ENCODE results near the gene MACROH2A2. TPM values are rescaled to one million over a fixed set of nuclear protein-coding genes. Genes with fewer than 3 reads are reported as not detected.

Gene MACROH2A2
- total and polyA plus RNA-seq, 2 of the 13 experiments (the other 11 are each of a cell fraction or from before 2014, with no cell fraction given) = 9.8 to 43.1 TPM

DNA sequence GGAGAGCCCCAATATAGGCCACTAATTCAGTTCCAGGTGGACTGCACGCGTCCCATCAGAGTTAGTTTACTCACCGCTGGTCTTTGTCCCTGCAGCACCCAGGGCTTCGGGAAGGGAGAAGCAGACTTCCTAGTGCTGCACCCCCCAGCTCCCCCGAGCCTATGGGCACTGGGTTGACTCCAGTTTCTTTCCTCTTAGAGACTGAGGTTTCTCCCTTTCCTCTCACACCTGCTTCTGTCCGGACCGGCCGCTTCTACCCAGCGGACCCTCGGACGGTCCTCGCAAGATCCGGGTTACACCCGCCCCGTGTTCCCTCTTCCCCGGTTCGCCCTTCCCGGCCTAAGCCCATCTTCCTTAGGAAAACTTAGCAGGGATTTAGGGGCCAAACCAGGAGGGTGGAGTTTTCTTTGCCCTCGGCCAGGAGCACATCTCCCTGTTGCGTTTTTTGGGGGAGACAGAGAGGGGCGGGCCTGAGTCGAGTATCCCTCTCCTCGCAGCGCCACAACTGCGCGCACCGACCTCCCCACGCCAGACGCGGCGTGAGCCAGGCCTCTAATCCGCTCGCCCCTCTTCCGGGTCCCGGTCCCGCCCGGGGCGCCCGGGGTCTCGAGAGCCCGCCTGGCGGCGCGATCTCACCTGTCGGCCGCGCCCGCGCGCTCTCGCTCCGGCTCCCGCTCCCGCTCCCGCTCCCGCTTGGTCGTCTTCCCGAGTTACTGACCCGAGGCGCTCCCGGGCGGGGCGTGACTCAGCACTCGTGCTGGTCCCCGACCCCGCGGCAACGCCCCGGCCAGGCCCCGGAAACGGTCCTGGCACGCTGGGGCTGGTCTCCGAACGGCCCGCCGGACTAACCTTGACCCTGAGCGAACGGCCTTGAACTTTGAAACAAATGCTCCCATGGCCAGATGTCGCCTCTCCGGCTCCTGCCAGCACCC is 79.7 kb downstream of the MACROH2A2 start, which contains the start of gene AIFM2 (continued):
- TF ChIP-seq SNAPC4 (CRISPR knock-in tag; IDR thresholded peaks at IDR 0.05) (no peak), GATAD1 (CRISPR knock-in tag; IDR thresholded peaks at IDR 0.05) (peak; percentile 64), ZFP91 (CRISPR knock-in tag; IDR thresholded peaks at IDR 0.05; ENCODE audit: borderline replicate concordance) (peak; percentile 84), SKIL (CRISPR knock-in tag; IDR thresholded peaks at IDR 0.05; ENCODE audit: borderline replicate concordance) (peak; percentile 99), PAX8 (CRISPR knock-in tag; IDR thresholded peaks at IDR 0.05; ENCODE audit: borderline replicate concordance) (0 out of 2 replicates have a peak, but pooled peaks have one; percentile 55), ZNF160 (CRISPR knock-in tag; IDR thresholded peaks at IDR 0.05) (no peak), SALL1 (CRISPR knock-in tag; IDR thresholded peaks at IDR 0.05) (peak; percentile 94), ZNF281 (CRISPR knock-in tag; IDR thresholded peaks at IDR 0.05; ENCODE audit: borderline replicate concordance) (peak; percentile 25; the same call in 1 of the 2 replicates), HOXA9 (CRISPR knock-in tag; IDR thresholded peaks at IDR 0.05; ENCODE audit: borderline replicate concordance) (no peak), ZNF660 (CRISPR knock-in tag; IDR thresholded peaks at IDR 0.05; ENCODE audit: borderline replicate concordance, low read depth) (no peak), SSRP1 (CRISPR knock-in tag; IDR thresholded peaks at IDR 0.05) (no peak), MXD3 (CRISPR knock-in tag; IDR thresholded peaks at IDR 0.05) (peak; percentile 83), ZNF781 (CRISPR knock-in tag; IDR thresholded peaks at IDR 0.05; ENCODE audit: borderline replicate concordance, not compliant biosample characterization) (no peak), SOX6 (IDR thresholded peaks at IDR 0.05) (no peak), SOX6 (CRISPR knock-in tag; IDR thresholded peaks at IDR 0.05) (peak; percentile 91)
